ENCODE measurements around the gene PEX1.
"Not testable (repeated sequence)": the region's sequence is repeated elsewhere in the genome, so short reads cannot be mapped to it uniquely, and the experiment has no call there.

Gene PEX1

GRCh38 chr7:92456236-92456635 lies 72.1 kb downstream of the PEX1 start:
- DNase-seq = no peak

- DNase-seq = no peak
Observed at GRCh38 chr7:92451645-92452044, 76.7 kb downstream of the PEX1 start.

DNA sequence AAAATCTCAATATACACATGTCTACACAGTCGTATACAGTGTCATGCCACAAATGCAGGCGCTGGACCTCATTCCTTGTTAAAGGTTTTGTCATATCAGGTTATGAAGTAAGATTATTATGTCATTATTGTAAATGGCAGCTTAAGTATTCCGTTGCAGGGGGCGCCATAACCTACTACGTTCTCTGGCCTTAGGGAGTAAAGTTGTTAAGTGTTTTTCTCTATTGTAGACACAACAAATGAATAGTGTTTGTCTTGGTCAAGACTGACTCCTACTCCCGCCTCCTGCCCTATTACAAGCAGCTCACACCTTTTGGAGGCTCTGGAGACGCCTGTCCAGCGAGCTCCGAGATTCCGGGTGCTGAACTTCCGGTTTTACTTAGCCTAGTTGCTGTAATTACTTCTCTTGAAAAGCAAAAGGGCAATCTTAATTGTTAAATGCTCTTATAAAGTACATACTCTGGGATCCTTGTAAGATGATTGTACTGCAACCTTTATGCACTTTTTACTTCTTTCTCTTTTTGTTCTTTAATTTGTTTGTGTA lies 80.0 kb downstream of the PEX1 start:
- DNase-seq = peak; percentile 74 to 82

GRCh38 chr7:92447345-92448204 lies 80.7 kb downstream of the PEX1 start, which contains the start of gene GATAD1:
TSS of gene GATAD1 (plus strand) at chr7:92447482. CDS start at chr7:92447730, 248 bp downstream.
- DNase-seq = peak in 1 of 2 experiments; percentile 75

- peak in 1 of 2 experiments; percentile 90 for DNase-seq
Observed at GRCh38 chr7:92446869-92447344, 81.4 kb downstream of the PEX1 start.

GRCh38 chr7:92442720-92443119 lies 85.6 kb downstream of the PEX1 start:
- not testable (repeated sequence) for DNase-seq

GRCh38 chr7:92437956-92438491 lies 90.3 kb downstream of the PEX1 start:
- no peak for DNase-seq
